Ectodermal cell (in vitro differentiated cells): ENCODE measurements around the gene SIRT2.

ENCODE experiments used
- H3K27ac ChIP-seq: 2 replicates; pipeline ENCODE4 v1.7.0; 2013; ENCODE audit warnings: mild to moderate bottlenecking, low read depth, low read length; ENCODE audit not compliant: insufficient read depth, poor library complexity, severe bottlenecking
- H3K27me3 ChIP-seq: 2 replicates; pipeline ENCODE4 v1.7.0; 2013; ENCODE audit warnings: mild to moderate bottlenecking, low read length; ENCODE audit not compliant: insufficient read depth, control insufficient read depth, poor library complexity, severe bottlenecking
- H3K36me3 ChIP-seq: one replicate; pipeline ENCODE4 v1.7.0; 2013; ENCODE audit warnings: low read length; ENCODE audit not compliant: control insufficient read depth, insufficient read depth
- H3K4me1 ChIP-seq: one replicate; pipeline ENCODE4 v1.7.0; 2013; ENCODE audit warnings: low read length; ENCODE audit not compliant: control insufficient read depth, insufficient read depth
- H3K4me3 ChIP-seq: 2 replicates; pipeline ENCODE4 v1.7.0; 2013; ENCODE audit warnings: low read depth, low read length, control low read depth; ENCODE audit not compliant: insufficient read depth
- H3K9me3 ChIP-seq: 2 replicates; pipeline ENCODE4 v1.7.0; 2013; ENCODE audit warnings: mild to moderate bottlenecking, low read length, moderate library complexity; ENCODE audit not compliant: control insufficient read depth
- WGBS, 2 experiments: methylation state at CpG; one replicate each; pipeline ENCODE4 v1.1.7; 2013; ENCODE audit warnings: missing lambda C conversion rate in 2 of 2; 5-methylcytosine and 5-hydroxymethylcytosine counted together

The SIRT2 gene

GRCh38 chr19:38920602-38921419 is 21.4 kb upstream of the SIRT2 start:
- Histone ChIP-seq H3K36me3 (peaks cover 15% of the 10 kb centered on the region), H3K4me3 (no peak overlapping the region), H3K27me3 (no peaks in the 10 kb centered on the region), H3K27ac (no peak overlapping the region), H3K9me3 (no peaks in the 10 kb centered on the region), H3K4me1 (no peaks in the 10 kb centered on the region)
- 84 to 89% methylated on average over 14 of the region's 14 CpGs for WGBS, 2 experiments

GRCh38 chr19:38919837-38920601 is 20.6 kb upstream of the SIRT2 start:
- Histone ChIP-seq H3K27ac (no peak overlapping the region), H3K4me3 (no peak overlapping the region)
- 91% methylated on average over 21 of the region's 21 CpGs for WGBS, 2 experiments

DNA sequence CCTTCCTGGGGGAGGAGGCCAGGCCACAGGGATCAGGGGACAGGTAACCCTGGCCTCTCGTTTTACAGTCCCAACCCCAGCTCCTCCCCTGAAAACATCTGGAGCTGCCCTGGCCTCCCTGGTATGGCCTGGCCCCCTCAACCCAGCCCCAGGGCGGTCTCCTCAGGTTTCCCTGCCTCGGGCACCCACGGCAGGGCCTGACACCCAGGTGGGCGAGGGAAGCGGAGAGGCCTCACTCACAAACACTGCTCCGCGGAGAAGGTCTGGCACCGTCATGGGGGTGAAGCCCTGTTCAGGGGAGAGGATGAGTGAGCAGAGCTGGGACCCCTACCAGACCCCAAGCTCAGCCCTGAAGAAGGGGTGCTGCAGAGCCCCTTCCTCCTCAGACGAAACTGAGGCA is 19.1 kb upstream of the SIRT2 start:
- no peak overlapping the region for H3K4me3 ChIP-seq
- WGBS, 2 experiments: 94 to 96% methylated on average over 10 of the region's 10 CpGs
- H3K36me3 ChIP-seq: no peaks in the 10 kb centered on the region
- H3K4me1 ChIP-seq: no peaks in the 10 kb centered on the region
- no peak overlapping the region for H3K27ac ChIP-seq
- H3K27me3 ChIP-seq: no peaks in the 10 kb centered on the region
- no peaks in the 10 kb centered on the region for H3K9me3 ChIP-seq

More at GRCh38 chr19:38919837-38920601, 20.6 kb upstream of the SIRT2 start:
- Histone ChIP-seq H3K27me3 (no peaks in the 10 kb centered on the region), H3K4me1 (no peaks in the 10 kb centered on the region), H3K9me3 (no peaks in the 10 kb centered on the region), H3K36me3 (peaks cover 10% of the 10 kb centered on the region)

DNA sequence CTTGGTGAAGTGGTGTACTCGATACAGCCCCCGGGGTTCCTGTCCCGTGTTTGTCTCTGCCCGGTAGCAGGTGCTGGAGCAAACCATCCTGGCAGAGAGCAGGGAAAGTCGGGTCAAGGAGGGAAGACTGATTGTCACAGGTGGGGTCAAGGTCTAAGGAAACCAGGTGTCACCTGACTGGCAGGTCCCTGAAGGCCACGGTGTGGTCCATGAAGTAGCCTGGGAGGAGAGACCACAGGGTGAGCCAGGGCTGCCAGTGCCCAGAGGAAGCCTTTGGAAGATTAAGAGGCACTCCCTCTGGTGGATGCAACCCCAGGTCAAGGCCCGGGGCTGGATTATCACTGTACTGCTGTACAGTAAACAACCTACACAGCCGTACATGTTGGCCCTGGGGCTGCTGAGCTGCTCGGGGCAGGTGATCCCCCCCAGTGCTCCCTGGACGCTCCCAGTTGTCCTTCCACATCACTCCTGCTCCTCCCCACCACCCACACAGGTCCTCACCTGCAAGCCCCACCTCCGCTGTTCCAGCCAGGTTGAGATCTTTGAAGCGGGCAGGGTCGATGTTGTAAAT is 18.6 kb upstream of the SIRT2 start:
- H3K27me3 ChIP-seq: no peaks in the 10 kb centered on the region
- no peak overlapping the region for H3K4me3 ChIP-seq
- no peaks in the 10 kb centered on the region for H3K4me1 ChIP-seq
- H3K36me3 ChIP-seq: no peaks in the 10 kb centered on the region
- 94% methylated on average over 13 of the region's 13 CpGs for WGBS, 2 experiments
- H3K27ac ChIP-seq: no peak overlapping the region
- no peaks in the 10 kb centered on the region for H3K9me3 ChIP-seq

DNA sequence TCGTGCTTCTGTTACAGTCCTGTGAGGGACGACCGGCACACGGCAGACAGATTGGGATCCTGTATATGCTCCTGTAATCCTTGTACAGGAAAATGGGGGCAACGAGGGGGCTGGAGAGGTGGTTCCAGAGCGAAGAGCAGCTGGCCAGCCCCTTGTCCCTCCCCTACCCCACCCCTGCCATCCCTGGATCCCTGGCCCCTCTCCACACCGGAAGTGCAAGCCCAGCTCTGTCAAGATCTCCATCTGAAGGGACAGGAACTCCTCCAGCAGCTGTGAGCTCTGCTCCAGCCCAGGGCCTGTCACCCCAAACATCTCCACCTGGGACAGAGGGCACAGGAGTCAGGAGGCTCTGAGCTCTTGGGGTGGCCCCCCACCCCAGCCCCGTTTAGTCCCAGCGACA is 18.1 kb upstream of the SIRT2 start:
- Histone ChIP-seq H3K4me1 (no peaks in the 10 kb centered on the region), H3K27ac (no peak overlapping the region), H3K36me3 (no peaks in the 10 kb centered on the region), H3K4me3 (no peak overlapping the region), H3K27me3 (no peaks in the 10 kb centered on the region), H3K9me3 (no peaks in the 10 kb centered on the region)
- 94 to 95% methylated on average over 9 of the region's 9 CpGs for WGBS, 2 experiments

- WGBS, 2 experiments: 96% methylated on average over 44 of the region's 44 CpGs
- Histone ChIP-seq H3K9me3 (no peaks in the 10 kb centered on the region), H3K27me3 (peaks cover 4% of the 10 kb centered on the region)
These were observed 16.2 kb upstream of the SIRT2 start for GRCh38 chr19:38915329-38916321.

DNA sequence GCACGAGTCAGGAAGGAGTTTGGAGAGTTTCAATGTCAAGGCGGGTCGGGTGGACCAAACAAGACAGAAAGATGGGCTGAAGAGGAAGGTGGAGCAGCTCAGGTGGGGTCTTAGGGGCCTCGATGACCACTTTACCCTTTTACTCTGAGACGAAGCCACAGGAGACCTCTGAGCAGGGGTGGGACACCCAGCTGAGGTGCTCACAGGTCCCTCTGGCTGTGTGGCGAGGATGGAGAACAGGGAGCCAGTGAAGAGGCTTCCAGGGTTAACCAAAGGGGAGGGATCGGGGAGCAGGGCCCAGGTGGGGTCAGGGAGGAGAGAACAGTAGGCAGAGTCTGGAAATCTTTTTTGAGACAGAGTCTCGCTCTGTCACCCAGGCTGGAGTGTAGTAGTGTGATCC is 14.5 kb upstream of the SIRT2 start:
- Histone ChIP-seq H3K9me3 (no peaks in the 10 kb centered on the region), H3K36me3 (no peaks in the 10 kb centered on the region), H3K4me3 (no peak overlapping the region), H3K27me3 (peaks cover 4% of the 10 kb centered on the region), H3K27ac (no peak overlapping the region), H3K4me1 (no peaks in the 10 kb centered on the region)
- 94% methylated on average over 8 of the region's 8 CpGs for WGBS, 2 experiments

More at GRCh38 chr19:38915329-38916321, 16.2 kb upstream of the SIRT2 start:
- H3K27ac ChIP-seq: no peak overlapping the region
- H3K36me3 ChIP-seq: no peaks in the 10 kb centered on the region
- H3K4me3 ChIP-seq: no peak overlapping the region
- H3K4me1 ChIP-seq: no peaks in the 10 kb centered on the region

DNA sequence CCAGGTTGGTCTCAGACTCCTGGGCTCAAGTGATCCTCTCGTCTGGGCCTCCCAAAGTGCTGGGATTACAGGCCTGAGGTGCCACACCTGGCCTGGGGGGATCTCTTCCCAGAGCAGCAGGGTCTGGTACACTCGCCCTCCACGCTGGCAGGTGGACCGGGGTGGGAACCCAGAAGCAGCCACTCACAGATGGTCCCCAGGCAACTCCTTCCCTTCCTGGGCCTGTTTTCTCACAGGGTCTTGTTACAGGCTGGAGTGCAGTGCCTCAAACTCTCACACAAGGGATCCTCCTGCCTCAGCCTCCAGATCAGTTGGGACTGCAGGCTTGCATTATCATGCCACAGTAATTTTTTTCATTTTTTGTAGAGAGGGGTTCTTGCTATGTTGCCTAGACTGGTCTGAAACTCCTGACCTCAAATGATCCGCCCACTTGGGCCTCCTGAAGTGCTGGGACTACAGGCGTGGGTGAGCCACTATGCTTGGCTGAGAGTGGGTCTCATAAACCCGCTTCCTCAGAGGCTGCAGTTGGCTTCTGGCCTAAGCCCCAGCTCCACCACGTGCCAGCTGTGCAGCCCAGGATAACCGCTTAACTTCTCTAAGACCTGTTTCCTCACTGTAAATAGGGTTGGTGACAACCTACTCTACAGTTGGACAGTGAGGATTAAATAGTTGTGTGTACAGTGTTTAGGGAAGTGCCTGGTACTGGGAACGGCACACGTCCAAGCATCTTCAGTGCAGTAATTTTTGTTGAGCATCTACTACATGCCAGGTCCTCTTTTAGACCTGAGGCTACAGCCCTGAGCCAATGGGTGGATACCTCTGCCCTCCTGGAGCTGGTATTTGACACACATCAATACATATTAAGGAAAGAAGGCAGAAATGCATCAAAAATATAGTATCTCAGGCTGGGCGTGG is 13.4 kb upstream of the SIRT2 start:
- Histone ChIP-seq H3K27me3 (peaks cover 4% of the 10 kb centered on the region), H3K9me3 (no peaks in the 10 kb centered on the region), H3K4me1 (no peaks in the 10 kb centered on the region), H3K36me3 (no peaks in the 10 kb centered on the region), H3K4me3 (no peak overlapping the region), H3K27ac (no peak overlapping the region)
- WGBS, 2 experiments: 87 to 88% methylated on average over 12 of the region's 12 CpGs
